HG03097 (cell line): ENCODE results near the gene TMEM108.

Experiments
- ATAC-seq: cut with Tn5 transposase; IDR thresholded peaks from one replicate; pipeline ENCODE4 v1.9.1; 2021; ENCODE audit not compliant: unreplicated experiment, low FRiP score

The TMEM108 gene

GRCh38 chr3:133113927-133114597, 75.9 kb downstream of the TMEM108 start:
- ATAC-seq, result no peak

DNA sequence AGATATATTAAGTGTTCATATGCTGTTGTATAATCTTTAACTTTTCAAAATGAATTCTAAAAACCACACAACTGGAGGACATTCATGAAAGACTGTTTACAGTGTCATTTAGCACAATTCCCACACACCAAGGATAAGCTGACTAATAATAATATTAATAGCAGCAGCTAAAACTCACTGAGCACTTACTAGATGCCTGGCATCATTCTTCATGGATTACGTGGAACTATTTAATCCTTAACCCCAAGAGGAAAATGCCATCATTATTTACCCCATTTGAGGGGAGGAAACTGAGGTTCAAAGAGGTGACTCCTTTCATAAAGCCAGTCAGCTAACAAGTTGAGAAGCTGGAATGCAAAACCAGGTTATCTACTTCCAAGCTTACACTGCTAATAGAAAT, 77.0 kb downstream of the TMEM108 start:
- ATAC-seq, result no peak

GRCh38 chr3:133117342-133117741, 79.2 kb downstream of the TMEM108 start:
- ATAC-seq, result no peak

GRCh38 chr3:133119176-133119575, 81.0 kb downstream of the TMEM108 start:
- ATAC-seq, result no peak

DNA sequence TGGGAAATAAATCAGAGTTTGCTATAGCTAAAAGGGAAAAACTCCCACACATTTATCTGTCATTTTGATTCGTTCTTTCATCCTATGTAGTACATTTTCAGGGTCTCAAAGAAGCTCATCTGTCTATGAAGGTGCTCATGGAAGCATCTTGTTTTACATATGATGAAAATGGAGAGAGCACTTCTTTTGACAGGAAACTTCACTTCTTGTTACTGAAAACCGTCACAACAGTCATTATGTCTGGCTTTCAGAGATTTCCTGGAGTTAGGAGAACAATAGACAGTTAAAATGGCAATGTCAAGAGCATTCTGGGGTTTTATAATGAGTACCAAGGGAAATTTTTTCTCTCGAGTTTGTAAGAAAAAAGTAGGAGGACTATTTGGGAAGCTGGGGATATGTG, 83.3 kb downstream of the TMEM108 start:
- no peak for ATAC-seq

GRCh38 chr3:133123636-133124035, 85.4 kb downstream of the TMEM108 start:
- ATAC-seq, result no peak

DNA sequence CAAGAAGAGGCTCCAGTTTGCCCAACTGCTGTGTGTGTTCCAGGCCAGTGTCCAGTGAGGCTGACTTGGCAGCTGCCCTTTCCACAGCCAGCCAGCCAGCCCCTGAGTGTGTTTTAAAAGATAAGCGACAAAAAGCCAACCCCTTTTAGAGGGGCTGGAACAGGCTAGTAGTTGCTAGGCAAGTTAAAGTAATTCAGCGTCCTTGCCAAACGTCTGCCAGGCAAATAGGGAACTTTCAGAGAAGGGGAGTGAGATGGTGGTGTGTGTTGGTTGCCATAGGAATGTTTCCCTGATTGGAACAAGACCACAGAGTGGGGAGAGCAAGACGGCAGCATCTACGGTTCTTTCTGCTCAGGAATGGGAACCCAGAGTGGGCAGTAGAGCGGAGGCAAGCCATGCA, 86.3 kb downstream of the TMEM108 start:
- no peak for ATAC-seq

DNA sequence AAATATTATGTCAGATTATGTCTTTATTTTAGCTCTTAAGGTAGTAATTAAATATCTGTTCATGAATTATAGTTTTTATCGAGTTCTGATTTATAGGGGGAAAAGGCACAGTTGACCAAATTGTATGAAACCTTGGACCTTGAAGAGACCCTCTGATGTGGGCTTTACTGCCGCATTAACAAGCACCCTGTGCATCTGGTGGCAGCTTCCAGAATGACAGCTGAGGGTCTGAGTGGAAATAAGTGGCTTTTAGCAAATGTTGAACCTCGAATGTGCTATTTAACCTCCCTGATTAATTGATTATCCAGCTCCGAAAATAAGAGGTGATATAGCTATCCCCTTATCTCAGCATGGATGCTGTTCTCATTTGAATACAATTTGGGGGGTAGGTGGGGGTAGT, 87.0 kb downstream of the TMEM108 start:
- ATAC-seq, result no peak

- ATAC-seq, result no peak
Observed at GRCh38 chr3:133125802-133126201, 87.6 kb downstream of the TMEM108 start.

DNA sequence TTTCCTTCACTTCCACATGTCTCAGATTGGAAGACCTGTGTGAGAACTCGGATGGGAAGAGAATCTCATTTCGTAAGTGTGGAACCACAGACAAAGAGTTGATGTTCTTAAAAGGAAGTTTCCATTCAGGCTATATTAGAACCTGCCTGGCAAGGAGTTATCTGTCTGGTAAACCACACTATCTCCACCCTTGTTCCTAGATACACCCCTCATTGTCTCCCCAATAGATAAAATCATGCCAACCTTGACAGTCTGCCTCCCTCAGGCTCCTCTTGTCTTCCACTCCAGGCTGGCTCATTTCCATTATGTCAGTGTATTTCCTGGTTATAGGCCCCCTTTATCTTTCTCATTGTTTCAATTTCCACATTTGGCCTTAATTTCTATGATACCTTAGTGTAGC, 89.2 kb downstream of the TMEM108 start:
- ATAC-seq, result no peak

DNA sequence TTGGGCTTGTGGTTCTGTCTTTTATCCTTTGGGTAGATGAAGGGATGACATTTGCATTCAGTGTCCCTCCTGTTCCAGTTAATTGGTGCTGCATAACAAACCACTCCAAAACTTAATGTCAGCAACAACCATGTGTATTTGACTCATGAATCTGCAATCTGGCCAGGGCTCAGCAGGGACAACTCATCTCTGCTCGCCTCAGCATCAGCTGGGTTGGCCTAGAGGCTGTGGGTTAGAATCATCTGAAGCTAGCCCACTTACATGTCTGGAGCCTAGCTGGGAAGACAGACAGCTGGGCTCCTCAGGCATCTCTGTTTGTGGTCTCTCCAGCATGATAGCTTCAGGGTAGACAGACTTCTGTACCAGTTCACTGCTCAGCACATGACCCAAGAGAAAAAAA, 92.0 kb downstream of the TMEM108 start:
- no peak for ATAC-seq

DNA sequence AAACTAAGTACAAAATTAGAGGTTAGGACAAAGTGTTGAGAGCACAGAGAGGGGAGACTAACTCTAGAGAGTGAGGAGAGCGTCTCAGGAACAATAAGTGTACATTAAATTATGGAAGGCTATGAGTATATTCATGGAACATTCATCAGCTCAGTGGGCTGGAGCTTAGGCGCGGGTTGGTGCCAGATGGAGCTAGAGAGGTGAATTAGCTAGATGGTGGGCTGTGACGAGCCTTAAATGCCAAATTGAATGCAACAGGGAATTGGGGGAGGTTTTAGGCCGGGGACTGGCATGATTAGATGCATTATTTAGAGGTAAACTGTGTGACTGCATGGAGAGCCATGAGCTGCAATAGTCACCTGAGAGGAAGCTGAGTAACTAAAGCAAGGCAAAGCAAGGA, 97.1 kb downstream of the TMEM108 start:
- ATAC-seq, result no peak

DNA sequence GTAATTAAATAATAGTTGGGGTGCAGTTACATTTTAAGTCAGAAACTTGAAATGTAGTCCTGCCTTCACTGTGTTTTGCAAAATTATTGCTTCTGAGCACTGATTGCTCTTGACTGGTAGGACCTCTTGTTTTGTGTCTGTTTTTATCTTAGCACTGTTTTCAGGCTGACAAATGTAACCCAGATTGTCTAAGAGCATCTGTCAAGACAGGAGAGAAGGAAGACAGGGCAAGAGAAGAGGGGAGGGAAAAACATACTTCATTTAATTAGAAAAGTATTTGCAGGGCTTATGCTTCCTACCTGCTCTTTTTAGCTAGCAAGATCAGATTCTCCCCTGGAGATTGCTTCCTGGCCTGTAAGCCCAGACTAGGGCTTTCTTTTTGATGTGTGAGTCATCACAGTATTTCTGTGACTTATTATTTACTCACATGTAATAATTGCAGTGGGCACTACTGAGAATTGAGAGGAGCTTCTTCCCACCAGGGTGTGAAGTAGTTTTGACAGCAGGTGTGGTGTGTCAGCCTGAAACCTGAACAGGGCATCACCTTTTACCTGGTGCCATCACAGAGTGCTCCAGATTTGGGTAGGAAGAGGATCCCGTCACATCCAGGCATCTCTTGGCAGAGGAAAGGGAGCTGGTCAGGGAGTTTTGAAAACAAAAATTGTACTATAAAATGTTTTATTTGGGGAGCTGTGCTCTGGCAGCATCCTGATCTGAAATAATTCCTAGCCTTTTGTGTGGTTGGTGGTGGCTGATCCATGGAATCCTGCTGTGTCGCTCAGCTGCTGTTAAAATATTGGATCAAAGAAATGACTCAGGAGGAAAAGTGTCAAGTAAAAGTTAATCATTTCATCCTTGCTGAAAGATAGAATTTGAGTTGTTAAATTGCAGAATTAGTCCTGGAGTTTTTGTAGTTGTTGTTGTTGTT, 98.2 kb downstream of the TMEM108 start:
- peak; percentile 70 for ATAC-seq

- no peak for ATAC-seq
Observed at GRCh38 chr3:133137042-133137996, 99.1 kb downstream of the TMEM108 start.

DNA sequence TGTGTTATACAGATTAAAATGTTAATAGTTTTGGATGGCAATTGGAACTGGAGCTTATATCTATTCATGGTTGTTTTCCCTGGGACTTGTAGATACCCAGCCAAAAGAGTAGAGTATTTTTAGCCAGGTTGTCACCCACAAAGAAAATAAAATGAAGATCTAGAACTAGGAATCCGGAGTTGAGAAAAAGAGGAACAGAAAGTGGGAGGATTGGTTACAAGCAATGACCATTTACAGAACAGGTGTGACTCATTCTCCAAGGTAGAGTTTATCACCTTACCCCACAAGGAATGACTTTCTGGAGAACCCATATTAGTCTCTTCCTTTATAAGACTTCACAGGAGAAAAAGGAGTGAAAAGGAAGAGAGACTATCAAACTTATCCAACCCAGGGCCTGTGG, 99.8 kb downstream of the TMEM108 start:
- peak; percentile 75 for ATAC-seq

- no peak for ATAC-seq
Observed at GRCh38 chr3:133152056-133152455, 113.9 kb downstream of the TMEM108 start.

GRCh38 chr3:133152681-133153220, 114.6 kb downstream of the TMEM108 start:
- ATAC-seq, result no peak

GRCh38 chr3:133153382-133153781, 115.2 kb downstream of the TMEM108 start:
- no peak for ATAC-seq

GRCh38 chr3:133157716-133158115, 119.5 kb downstream of the TMEM108 start:
- ATAC-seq, result no peak

GRCh38 chr3:133158686-133159085, 120.5 kb downstream of the TMEM108 start:
- ATAC-seq, result no peak
